ENCODE measurements around the gene MUC20.

DNA sequence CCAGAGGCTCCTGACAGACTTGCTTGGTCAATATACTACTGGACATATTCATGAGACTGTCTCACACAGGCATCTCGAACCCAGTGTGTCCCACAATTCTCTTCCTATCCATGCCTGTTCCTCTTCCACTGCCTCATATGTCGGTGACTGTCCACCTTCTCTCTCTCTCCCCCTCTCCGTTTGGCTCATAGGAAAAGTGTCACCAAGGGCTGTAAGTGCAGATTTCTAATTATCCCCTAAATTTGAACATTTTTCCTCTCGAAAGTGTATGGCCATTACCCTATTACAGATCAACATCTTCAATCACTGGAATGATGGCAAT, 22.5 kb upstream of the MUC20 start:
- no peak for TF ChIP-seq POLR2A (IDR thresholded peaks at IDR 0.05)
- TF ChIP-seq, protein P1, sequence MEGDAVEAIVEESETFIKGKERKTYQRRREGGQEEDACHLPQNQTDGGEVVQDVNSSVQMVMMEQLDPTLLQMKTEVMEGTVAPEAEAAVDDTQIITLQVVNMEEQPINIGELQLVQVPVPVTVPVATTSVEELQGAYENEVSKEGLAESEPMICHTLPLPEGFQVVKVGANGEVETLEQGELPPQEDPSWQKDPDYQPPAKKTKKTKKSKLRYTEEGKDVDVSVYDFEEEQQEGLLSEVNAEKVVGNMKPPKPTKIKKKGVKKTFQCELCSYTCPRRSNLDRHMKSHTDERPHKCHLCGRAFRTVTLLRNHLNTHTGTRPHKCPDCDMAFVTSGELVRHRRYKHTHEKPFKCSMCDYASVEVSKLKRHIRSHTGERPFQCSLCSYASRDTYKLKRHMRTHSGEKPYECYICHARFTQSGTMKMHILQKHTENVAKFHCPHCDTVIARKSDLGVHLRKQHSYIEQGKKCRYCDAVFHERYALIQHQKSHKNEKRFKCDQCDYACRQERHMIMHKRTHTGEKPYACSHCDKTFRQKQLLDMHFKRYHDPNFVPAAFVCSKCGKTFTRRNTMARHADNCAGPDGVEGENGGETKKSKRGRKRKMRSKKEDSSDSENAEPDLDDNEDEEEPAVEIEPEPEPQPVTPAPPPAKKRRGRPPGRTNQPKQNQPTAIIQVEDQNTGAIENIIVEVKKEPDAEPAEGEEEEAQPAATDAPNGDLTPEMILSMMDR (IDR thresholded peaks at IDR 0.05), result no peak

Data from right lobe of liver (tissue), 4 donors.